AG10803 (cell line): ENCODE data around the gene FNDC10.

Experiments
- DNase-seq: peaks from one replicate; pipeline ENCODE4 v3.0.0; 2010; ENCODE audit warnings: low read depth
- H3K4me3 ChIP-seq: 2 replicates; pipeline ENCODE4 v1.5.1; 2011; ENCODE audit warnings: mild to moderate bottlenecking, low read length, control low read depth
- TF ChIP-seq, protein P1 (sequence below): conservative IDR thresholded peaks from 2 replicates; pipeline ENCODE4 v1.5.1; 2011; ENCODE audit warnings: mild to moderate bottlenecking, low read length, control low read depth, inconsistent platforms

FNDC10 gene

DNA sequence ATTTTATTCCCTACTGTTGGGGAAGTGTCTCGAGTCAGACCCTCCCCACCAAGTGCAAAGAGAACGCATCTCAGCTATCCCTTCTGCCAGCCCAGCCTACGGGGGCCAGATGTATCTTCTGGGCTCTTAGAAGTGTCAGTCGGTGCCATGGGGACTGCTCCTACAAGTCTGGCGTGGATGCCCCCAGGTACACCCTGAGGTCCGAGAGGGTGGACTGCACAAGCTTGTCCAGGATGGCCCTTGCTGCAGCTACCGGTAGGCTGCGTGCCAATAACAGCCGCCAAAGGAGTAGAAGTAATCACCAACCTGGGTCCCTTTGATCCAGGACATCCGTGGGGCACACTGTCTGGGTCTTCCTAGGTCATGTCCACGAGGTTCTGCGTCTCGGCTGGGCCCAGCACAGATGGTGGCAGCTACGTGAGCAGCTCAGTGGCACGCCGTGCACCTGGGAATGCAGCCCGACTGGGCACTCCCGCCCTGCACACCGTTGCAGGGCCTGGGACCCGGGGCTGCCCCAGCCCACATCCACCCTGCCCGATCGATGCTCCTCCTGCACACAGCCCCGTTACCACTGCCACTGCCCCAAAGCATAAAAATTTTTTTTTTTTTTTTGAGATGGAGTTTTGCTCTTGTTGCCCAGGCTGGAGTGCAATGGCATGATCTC is 16.5 kb downstream of the FNDC10 start:
- no peak overlapping the region for H3K4me3 ChIP-seq
- no peak for DNase-seq
- TF ChIP-seq, protein P1, sequence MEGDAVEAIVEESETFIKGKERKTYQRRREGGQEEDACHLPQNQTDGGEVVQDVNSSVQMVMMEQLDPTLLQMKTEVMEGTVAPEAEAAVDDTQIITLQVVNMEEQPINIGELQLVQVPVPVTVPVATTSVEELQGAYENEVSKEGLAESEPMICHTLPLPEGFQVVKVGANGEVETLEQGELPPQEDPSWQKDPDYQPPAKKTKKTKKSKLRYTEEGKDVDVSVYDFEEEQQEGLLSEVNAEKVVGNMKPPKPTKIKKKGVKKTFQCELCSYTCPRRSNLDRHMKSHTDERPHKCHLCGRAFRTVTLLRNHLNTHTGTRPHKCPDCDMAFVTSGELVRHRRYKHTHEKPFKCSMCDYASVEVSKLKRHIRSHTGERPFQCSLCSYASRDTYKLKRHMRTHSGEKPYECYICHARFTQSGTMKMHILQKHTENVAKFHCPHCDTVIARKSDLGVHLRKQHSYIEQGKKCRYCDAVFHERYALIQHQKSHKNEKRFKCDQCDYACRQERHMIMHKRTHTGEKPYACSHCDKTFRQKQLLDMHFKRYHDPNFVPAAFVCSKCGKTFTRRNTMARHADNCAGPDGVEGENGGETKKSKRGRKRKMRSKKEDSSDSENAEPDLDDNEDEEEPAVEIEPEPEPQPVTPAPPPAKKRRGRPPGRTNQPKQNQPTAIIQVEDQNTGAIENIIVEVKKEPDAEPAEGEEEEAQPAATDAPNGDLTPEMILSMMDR, result no peak

DNA sequence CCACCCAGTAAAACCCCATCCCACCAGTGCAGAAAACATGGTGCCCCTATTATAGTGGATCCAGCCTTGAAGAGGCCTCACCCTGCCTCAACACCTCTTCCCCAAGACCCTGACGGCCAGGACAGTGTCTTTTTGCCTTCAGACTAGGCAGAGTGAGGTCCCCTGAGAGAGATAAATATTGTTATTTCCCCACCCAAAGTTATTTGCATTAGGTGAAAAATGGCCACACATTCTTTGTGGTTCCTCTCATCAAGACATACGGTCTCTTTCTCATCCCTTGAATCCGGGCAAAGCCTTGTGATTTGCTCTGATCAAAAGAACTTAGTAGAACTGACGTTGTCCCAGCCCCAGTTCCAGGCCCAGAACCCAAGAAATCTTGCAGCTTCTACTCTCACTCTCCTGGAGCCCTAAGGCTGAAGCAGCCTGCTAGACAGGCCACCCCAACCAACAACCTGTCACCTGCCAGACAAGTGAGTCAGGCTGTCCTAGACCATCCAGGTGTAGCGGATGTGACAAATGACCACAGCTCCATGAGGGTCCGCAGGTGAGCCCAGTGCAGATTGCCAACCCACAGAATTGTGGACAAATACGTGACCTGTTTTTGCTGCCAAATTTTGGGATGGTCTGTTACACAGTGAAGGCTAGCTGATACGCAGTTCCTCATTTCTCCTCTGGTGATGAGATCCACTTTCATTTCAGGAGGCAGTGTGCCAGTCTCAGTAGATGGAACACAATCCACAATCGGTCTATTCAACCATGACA is 17.2 kb downstream of the FNDC10 start:
- no peak overlapping the region for H3K4me3 ChIP-seq
- DNase-seq, result no peak
- TF ChIP-seq, protein P1, result no peak

DNA sequence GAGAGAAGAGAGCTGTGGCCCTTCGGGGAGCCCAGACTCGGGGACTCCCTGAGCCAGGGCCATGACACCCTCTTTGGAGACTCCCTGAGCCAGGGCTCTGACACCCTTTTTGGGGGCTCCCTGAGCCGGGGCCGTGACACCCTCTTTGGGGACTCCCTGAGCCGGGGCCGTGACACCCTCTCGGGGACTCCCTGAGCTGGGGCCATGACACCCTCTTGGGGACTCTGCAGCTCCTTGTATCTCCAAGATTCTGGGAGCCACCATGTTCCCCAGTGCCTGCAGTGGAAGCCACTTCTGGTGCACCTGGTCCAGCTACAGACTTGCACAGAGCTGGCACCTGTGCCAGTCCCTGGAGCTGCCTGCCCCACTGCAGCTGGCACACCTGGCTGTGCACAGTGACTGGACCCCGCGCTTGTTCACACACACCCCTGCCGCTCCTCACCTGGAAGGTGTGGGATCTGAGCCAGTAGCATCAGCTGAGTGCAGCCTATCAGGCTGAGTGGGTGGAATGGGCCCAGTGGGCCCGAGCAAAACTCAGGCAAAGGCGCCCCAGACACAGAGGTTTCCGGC is 21.5 kb downstream of the FNDC10 start:
- H3K4me3 ChIP-seq, result no peak overlapping the region
- TF ChIP-seq, protein P1, result no peak
- no peak for DNase-seq

DNA sequence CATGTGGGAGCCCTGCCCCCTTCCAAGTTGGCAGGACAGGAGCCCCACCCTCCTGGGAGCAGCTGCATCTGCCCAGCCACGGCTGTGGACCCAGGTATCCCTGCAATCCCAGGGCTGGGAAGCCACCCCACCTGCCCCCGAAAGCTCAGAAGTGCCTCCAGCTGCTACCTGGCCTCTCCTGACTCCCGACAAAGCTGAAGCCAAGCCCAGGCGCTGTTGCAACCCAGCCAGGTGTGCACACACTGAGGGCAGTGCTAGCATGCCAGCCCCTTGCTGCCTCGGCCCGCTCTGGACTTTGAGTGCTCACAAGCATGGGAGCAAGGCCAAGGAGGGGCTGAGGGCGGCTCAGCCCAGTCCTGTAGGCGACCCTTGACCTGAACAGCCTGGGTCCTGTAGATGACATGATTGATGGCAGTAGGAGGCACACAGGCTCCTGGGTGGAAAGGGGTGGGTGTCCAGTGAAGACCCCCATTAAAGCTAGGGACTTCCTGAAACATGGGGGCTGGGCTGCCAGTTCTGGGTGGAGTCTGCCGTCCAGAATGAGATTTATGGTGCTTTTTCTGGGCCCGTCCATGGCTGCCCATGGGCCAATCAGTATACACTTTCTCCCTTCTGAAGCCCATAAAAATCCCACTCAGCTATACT is 22.4 kb downstream of the FNDC10 start:
- H3K4me3 ChIP-seq, result no peak overlapping the region
- TF ChIP-seq, protein P1, result no peak
- no peak for DNase-seq

DNA sequence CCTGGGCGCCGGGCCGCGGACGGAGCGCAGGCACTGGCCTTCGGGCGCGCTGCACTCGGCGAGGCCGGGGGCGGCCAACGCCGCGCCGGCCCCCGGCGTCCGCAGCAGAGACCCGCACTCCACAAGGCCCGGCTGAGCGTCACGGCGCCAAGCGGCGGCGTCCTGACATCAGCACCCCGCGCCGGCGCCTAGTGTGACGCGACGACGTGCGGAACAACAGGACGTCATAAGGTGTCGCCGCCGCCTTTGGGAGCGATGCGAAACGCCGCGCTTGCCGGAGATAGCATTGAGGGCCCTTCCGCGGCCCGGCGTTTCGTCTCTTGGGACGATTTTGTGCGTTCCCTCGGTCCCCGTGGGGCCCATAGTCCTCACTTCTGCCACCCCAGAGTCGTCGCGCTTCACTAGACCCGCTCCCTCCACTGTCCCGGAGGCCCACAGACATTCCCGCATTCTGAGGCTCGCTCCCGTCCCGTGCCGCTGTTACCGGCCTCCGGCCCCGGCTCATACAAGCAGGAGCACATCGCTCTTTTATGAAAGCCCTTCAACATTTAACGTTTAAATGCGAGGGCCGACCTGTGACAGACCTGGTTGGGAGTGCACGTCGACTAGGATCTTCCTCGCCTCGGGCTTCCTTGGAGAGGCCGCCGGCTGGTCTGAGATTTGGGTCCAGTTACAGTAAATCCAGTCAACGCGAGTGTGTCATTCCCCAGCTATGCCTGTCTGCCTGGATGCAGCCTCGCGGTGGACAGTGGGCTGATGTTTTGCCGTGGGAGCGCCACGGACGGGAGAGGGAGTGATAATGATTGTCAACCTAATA is 25.0 kb downstream of the FNDC10 start, which contains the start of gene SSU72:
Gene SSU72 (minus strand): TSS at position 143 of the 817 bp plus-strand sequence. CDS start 306 bp downstream, outside the sequence.
- peak; percentile 91 for DNase-seq
- H3K4me3 ChIP-seq, result peak within 1 kb of the TSS; percentile 98
- TF ChIP-seq, protein P1, result no peak

DNA sequence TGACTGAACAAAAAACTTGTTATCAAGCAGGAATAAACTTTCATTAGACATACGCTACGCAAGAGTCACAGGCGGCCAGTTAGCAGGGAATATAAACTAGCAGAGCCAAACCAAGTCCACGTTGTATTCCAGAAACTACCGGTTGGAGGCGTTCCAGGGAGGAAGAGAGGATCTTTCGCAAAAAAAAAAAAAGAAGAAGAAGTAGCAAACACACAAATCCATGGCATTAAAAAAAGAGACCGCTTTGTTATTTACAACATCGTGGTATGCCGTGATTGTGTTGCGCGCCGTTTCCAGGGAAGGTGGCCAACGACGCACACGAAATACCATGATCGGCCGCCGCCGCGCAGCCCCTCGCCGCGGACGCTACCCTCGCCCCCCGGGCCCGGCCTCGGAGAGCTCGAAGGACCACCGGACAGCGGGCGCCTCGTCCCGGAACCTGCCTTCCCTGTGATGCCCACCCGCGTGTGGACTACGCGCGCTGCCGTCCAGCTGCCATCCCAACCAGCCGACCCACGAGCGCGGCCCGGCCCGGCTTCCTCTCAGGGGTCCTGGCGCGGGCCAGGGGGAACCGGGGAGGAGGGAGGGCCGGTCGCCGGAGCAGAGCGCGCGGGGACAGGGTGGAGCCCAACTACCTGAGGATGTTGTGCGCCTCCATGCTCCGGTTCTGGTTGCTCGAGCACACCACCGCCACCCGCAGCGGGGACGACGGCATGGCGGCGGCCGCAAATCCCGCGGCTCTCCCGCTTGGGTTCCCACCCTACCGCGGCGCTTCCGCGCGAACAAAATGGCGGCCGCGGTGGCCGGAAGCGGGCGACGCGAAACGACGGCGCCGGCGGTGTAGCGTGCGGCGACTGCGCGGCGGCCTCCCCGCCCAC is 25.9 kb downstream of the FNDC10 start:
- DNase-seq, result peak; percentile 50
- TF ChIP-seq, protein P1, result 0 out of 2 replicates have a peak, but pooled peaks have one; percentile 2
- peak overlapping the region; percentile 98 for H3K4me3 ChIP-seq
